ENCODE results near the gene PSD4. TPM values are rescaled to one million over a fixed set of nuclear protein-coding genes. Genes with fewer than 3 reads are reported as not detected.

PSD4 gene
- total RNA-seq, 1 experiment from 2014 or later, result 12.6 TPM

- RAD21 ChIA-PET (ENCODE audit: low non-redundant PET in 1 of 2, low total read pairs in 2 of 2, uncharacterized antibody in 2 of 2, unreplicated experiment in 2 of 2), result no interaction called here
- Histone ChIP-seq H3K27ac (ENCODE audit: low read depth, low read length) (no peak overlapping the region), H3K36me3 (ENCODE audit: control insufficient read depth in 1 of 2, insufficient read depth in 2 of 2, low read length in 2 of 2) (no peaks in the 10 kb centered on the region), H4K20me1 (ENCODE audit: insufficient read depth) (no peaks in the 10 kb centered on the region), H3K4me3 (replicated peaks in 1 of 2; ENCODE audit: low read depth in 1 of 2, low read length in 2 of 2) (no peak overlapping the region), H3K9ac (ENCODE audit: low read length) (no peak overlapping the region), H3K9me3 (ENCODE audit: control insufficient read depth in 1 of 2, insufficient read depth in 1 of 2, low read depth in 1 of 2, low read length in 2 of 2) (no peaks in the 10 kb centered on the region), H3K4me2 (ENCODE audit: low read length) (no peak overlapping the region), H3K4me1 (ENCODE audit: control insufficient read depth in 1 of 2, insufficient read depth in 2 of 2, low read length in 2 of 2) (no peaks in the 10 kb centered on the region), H3K27me3 (ENCODE audit: insufficient read depth, low read length) (no peaks in the 10 kb centered on the region), H3K9me2 (ENCODE audit: insufficient read depth) (no peaks in the 10 kb centered on the region), H3K79me2 (ENCODE audit: insufficient read depth, low read length) (no peaks in the 10 kb centered on the region), H2AFZ (ENCODE audit: low read depth, low read length, poor library complexity, severe bottlenecking) (no peak overlapping the region)
- ATAC-seq (no peak), DNase-seq (ENCODE audit: low read depth, low spot score) (no peak)
- TF ChIP-seq CTCF (IDR thresholded peaks at IDR 0.05 in 2 of 3, conservative IDR thresholded peaks at IDR 0.05 in 1 of 3; ENCODE audit: borderline replicate concordance in 1 of 3, insufficient read depth in 1 of 3, low read depth in 2 of 3, low read length in 2 of 3), result no peak
- TF ChIP-seq ZNF274 (IDR thresholded peaks at IDR 0.05; ENCODE audit: low read depth, low read length), result no peak
- TF ChIP-seq SP1 (IDR thresholded peaks at IDR 0.05; ENCODE audit: low read depth), result no peak
- TF ChIP-seq EZH2phosphoT487 (IDR thresholded peaks at IDR 0.05; ENCODE audit: borderline replicate concordance), result no peak
- TF ChIP-seq JUND (IDR thresholded peaks at IDR 0.05), result no peak
- no peak for TF ChIP-seq CBX3 (IDR thresholded peaks at IDR 0.05; ENCODE audit: low read depth)
- TF ChIP-seq MAX (IDR thresholded peaks at IDR 0.05), result no peak
- TF ChIP-seq REST (IDR thresholded peaks at IDR 0.05; ENCODE audit: low read depth), result no peak
- no peak for TF ChIP-seq SRF (IDR thresholded peaks at IDR 0.05; ENCODE audit: low read depth)
- no peak for TF ChIP-seq ZBTB33 (IDR thresholded peaks at IDR 0.05; ENCODE audit: extremely low read depth, insufficient replicate concordance, low read length)
- TF ChIP-seq TCF7L2 (IDR thresholded peaks at IDR 0.05; ENCODE audit: borderline replicate concordance, extremely low read depth, insufficient read depth, insufficient read length), result no peak
- TF ChIP-seq YY1 (IDR thresholded peaks at IDR 0.05; ENCODE audit: extremely low read depth, insufficient replicate concordance, low read depth, low read length), result no peak
- TF ChIP-seq EGR1 (IDR thresholded peaks at IDR 0.05; ENCODE audit: low read depth), result no peak
- TF ChIP-seq RAD21 (IDR thresholded peaks at IDR 0.05; ENCODE audit: low read depth), result no peak
- no peak for TF ChIP-seq ELF1 (IDR thresholded peaks at IDR 0.05; ENCODE audit: borderline replicate concordance, low read depth)
- TF ChIP-seq ZFX (IDR thresholded peaks at IDR 0.05), result no peak
- TF ChIP-seq EZH2 (IDR thresholded peaks at IDR 0.05), result no peak
- no peak for TF ChIP-seq FOSL1 (IDR thresholded peaks at IDR 0.05; ENCODE audit: low read depth)
- TF ChIP-seq CEBPB (IDR thresholded peaks at IDR 0.05; ENCODE audit: low read depth), result no peak
- no peak for TF ChIP-seq SIN3A (IDR thresholded peaks at IDR 0.05; ENCODE audit: low read depth)
- CTCF ChIA-PET, result interaction anchor here (1.4 to 1.9 kb wide), 2 partner anchors 24 to 37 kb away, joined by 4 to 5 read pairs; no protein-coding TSS in a partner anchor
- intact Hi-C loops (cut with micrococcal nuclease), result no loop called here
- BruUV-seq (replicated peaks), result no TSS peak
- POLR2A ChIA-PET, result no interaction called here
Measured at GRCh38 chr2:113175042-113175628, 1.4 kb downstream of the PSD4 start.

All from HCT116 (cell line).